Left lobe of liver (tissue), 2 donors: Measurements from ENCODE around the gene TKFC. TPM values are rescaled to one million over a fixed set of nuclear protein-coding genes. Genes with fewer than 3 reads are reported as not detected.
A peak's percentile ranks its signal among the peaks of the same experiment; 100 is the strongest.

Source experiments
- ATAC-seq: fragments of 200-7000 bp; cut with Tn5 transposase; one replicate; pipeline ENCODE4 v1.9.1; 2020; ENCODE audit warnings: mild to moderate bottlenecking, moderate library complexity
- DNase-seq: peaks from one replicate; pipeline ENCODE4 v3.0.0-alpha.2; 2020; ENCODE audit warnings: low spot score
- total RNA-seq: library from RNA; stranded (reverse); gene quantifications from one replicate; pipeline ENCODE4 v1.2.1, GENCODE V29; 2021
- donor health status: DM: no; HTN: no; CAD: no; lungs with moderate emphysema.
- donor health status: DM: no; HTN: yes; CAD: no.

Gene TKFC
- total RNA-seq, 1 donor from 2014 or later: 176 TPM

- ATAC-seq (peak; percentile 12), DNase-seq (peak; percentile 41)
Measured at GRCh38 chr11:61343792-61344745, 11.0 kb downstream of the TKFC start.

GRCh38 chr11:61345170-61345610 lies 12.2 kb downstream of the TKFC start:
- DNase-seq (no peak), ATAC-seq (no peak)

DNA sequence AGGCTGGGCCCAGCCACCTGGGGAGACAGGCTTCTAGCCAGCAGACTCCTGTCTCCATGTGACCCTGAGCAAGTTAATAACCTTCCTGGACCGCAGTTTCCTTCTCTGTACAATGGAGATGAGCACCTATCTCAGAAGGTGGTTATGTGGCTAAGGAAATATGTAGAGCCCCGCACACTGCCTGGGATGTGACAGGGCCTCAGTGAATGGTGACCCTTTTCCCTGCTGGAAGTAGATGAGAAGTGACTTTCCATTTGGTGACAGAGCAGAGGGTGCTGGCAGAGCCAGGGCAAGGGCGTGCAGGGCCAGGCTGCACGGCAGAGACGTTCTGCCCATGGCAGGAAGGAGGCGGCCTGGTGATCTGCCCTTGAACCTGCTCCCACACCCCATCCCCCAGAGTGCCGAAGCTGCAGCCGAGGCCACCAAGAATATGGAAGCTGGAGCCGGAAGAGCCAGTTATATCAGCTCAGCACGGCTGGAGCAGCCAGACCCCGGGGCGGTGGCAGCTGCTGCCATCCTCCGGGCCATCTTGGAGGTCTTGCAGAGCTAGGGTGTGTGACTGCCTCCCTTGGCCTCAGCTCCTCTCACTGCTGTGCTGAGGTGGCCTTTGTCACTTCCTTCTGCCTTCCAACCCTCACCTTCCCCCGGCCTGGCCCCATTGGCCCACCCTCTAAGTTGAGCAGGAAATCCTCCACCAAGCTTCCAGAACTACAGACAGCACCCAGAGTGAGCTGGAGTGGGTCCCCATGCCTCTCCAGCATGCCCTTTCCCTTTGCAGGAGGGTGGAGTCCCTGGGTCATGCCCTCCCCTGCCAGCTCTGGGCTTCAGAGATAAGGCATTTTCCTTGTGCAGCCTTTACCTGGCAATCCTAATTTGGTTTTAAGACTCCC lies 13.2 kb downstream of the TKFC start:
- DNase-seq (peak; percentile 44), ATAC-seq (peak; percentile 12)

DNA sequence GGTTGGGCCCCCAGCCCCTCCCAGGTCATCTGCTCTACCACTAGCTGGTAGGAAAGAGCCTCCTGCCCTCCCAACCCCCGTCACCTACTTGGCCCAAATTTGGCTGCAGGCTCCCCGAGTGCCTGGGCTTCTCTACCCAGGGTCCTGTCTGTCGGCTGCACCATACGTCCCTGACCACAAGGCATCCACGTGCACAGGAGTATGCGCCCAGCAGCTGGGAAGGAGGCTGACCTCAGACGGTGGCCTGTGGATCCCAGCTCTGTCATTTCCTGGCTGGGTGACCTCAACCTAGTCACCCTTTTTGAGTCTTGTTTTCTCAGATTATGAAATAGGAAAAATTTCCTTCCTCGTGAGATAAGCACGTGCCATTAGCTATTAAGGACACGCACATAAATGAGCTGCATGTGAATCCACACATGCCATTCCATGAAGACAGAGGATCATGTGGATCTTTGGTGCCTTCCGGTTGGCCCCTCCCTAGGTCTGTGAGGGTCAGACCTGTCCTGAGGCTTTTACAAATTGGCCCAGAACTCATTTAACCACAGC lies 15.0 kb downstream of the TKFC start:
- peak; percentile 34 for ATAC-seq
- DNase-seq: peak; percentile 59

DNA sequence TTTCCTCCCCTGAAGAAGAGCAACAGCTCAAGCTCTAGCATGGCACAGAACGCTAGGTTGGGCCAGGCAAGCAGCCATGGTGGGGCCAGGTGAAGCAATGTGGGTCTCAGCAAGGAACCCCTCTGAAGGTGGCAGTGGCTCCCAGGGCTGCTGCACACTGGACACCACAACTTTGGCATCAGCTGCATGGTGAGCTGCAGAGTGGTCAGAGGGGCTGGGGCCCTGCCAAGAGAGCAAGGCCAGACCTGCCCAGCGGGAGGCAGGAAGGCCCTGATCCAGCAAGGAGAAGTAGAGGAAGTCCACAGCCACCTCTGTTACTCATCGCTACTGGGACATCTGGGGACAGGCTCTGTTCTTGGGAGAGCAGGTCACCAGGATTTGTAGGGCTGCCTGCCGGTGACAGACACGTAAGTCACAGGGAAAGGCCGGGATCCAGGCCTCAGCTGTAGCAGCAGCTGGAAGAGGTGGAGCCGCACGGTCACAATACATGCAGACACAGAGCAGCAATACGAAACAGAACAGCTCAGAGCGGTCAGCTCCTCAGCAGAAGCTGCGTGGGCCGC lies 16.2 kb downstream of the TKFC start:
- no peak for ATAC-seq
- DNase-seq: peak; percentile 38

GRCh38 chr11:61349916-61350315 lies 16.9 kb downstream of the TKFC start:
- DNase-seq: no peak
- no peak for ATAC-seq

DNA sequence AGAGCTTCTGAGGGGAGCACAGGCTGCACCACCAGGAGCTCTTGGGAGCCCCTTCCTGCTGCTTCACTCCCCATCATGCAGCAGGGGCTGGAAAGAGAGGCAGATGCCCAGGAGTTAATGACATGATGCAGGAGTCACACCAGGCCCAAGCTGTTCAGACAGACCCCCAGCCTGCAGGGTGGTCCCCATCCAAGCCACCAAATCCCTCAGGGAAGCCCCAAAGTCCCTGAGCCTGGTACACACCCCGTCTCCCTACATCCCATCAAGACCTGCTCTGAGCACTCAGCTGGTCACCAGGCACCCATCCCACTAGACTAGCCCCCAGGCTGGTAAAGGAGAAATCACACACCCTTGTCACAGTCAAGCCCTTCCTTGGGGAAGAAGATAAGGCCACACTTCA lies 17.3 kb downstream of the TKFC start:
- no peak for ATAC-seq
- DNase-seq: no peak

- ATAC-seq (no peak), DNase-seq (no peak)
Measured at GRCh38 chr11:61350803-61351202, 17.8 kb downstream of the TKFC start.

DNA sequence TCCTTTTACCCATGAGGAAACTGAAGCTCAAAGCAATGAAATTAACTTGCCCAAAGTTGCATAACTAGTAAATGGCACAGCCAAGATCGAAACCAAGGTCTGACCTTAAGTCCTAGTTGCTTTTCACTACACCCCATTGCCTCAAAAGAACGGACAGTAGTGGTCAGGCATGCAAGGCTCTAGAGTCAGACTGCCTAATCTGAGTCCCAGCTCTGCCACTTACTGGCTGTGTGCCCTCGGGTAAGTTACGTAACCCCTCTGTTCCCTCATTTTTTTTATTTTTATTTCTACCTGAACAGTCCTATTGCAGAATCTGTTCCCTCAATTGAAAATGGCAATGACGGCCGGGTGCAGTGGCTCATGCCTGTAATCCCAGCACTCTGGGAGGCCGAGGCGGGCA lies 19.0 kb downstream of the TKFC start:
- DNase-seq: peak; percentile 63
- peak; percentile 43 for ATAC-seq

GRCh38 chr11:61353131-61354067 lies 20.4 kb downstream of the TKFC start:
- peak; percentile 87 for ATAC-seq
- peak; percentile 92 for DNase-seq

DNA sequence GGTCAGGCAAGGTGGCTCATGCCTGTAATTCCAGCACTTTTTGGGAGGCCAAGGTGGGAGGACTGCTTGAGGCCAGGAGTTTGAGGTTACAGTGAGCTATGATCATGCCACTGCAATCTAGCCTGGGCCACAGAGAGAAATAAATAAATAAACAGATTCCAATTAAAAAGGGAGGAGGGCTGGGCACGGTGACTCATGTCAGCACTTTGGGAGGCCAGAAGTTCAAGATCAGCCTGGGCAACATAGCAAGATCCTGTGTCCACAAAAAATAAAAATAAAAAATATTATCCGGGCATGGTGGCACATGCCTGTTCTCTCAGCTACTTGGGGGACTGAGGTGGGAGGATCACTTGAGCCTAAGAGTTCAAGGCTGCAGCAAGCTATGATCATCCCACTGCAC lies 21.2 kb downstream of the TKFC start:
- no peak for DNase-seq
- no peak for ATAC-seq

DNA sequence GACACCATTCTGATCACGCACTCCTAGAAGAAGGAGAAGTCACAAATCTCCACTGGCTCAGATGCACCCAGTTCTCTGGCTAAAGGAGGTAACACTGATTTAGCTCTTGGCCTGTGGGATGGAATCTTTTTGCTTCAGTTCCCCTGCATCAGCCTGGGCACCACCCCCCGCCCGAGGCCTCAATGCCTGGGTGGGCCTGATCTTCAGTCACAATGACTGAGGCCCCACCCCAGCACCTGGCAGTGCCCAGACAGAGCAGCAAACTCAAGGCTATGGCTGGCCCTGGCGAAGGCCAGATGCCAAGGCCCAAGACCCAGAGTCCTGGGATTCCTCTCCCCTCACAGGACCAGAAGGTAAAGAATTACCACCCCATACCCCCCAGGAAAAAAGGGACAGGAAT lies 23.7 kb downstream of the TKFC start:
- DNase-seq: no peak

GRCh38 chr11:61357233-61357893 lies 24.3 kb downstream of the TKFC start:
- ATAC-seq: no peak
- no peak for DNase-seq

More for the DNA sequence above, 23.7 kb downstream of the TKFC start:
- no peak for ATAC-seq

- DNase-seq (no peak), ATAC-seq (no peak)
Measured at GRCh38 chr11:61357894-61358239, 24.8 kb downstream of the TKFC start.

DNA sequence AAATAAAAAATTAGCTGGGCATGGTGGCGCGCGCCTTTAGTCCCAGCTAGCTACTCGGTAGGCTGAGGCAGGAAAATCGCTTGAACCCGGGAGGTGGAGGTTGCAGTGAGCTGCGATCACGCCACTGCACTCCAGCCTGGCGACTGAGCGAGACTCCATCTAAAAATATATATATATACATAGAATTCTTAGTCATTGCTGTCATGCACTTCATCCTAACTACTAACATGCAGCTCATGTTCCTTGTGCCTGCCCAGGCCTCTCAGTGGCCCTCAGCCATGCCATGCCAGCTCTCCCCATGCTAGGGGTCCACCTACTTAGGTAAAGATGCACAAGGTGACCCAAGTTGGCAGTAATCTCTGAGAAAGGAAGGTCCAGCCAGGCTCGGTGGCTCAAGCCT lies 25.5 kb downstream of the TKFC start:
- no peak for ATAC-seq
- no peak for DNase-seq

DNA sequence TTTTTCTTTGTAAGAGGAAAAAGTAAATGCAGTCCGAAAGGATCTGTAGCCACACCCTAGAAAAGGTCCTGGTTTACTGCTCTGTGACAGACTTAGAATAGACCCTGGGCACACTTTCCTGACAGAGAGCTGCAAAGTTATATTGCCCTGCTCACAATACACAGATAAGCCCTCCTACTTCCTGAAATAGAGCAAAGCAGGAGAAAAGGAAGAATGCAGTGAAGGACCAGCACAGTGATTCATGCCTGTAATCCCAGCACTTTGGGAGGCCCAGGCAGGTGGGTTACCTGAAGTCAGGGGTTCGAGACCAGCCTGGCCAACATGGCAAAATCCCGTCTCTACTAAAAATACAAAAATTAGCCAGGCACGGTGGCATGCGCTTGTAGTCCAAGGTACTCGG lies 26.5 kb downstream of the TKFC start:
- ATAC-seq (no peak), DNase-seq (no peak)

GRCh38 chr11:61361237-61361740 lies 28.3 kb downstream of the TKFC start:
- ATAC-seq: no peak
- DNase-seq: no peak

GRCh38 chr11:61361741-61362541 lies 28.9 kb downstream of the TKFC start, which contains the start of the genes CYB561A3 and TMEM138:
Gene CYB561A3 (minus strand): TSS chr11:61361882. CDS start chr11:61356713, 5,169 bp downstream.
Gene TMEM138 (plus strand): TSS chr11:61362374. CDS start chr11:61364391, 2,017 bp downstream.
- ATAC-seq (peak; percentile 92), DNase-seq (peak; percentile 93)
